ENCODE results near the gene RFTN1.

The RFTN1 gene

DNA sequence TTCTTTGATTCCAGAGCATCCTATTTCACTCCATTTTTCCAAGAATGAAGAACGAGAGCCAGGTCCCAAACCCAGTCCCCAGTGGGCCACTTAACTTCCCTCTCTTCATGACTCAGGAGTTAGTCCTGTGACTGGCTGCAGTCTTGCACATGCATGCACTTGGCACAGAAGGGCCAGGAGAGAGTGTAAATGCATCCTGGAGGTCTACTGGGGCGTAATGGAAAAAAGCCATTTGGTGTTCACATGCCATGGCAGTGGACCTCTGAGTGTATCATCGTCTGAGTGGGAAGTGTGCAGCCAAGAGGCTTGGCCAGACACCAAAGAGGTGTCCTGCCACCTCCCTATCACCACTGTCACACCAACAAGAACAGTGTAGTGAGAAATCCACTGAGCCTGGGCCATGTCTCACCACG is 15.1 kb upstream of the RFTN1 start:
- DNase-seq = no peak

- DNase-seq = no peak
Observed at GRCh38 chr3:16528106-16528505, 14.6 kb upstream of the RFTN1 start.

DNA sequence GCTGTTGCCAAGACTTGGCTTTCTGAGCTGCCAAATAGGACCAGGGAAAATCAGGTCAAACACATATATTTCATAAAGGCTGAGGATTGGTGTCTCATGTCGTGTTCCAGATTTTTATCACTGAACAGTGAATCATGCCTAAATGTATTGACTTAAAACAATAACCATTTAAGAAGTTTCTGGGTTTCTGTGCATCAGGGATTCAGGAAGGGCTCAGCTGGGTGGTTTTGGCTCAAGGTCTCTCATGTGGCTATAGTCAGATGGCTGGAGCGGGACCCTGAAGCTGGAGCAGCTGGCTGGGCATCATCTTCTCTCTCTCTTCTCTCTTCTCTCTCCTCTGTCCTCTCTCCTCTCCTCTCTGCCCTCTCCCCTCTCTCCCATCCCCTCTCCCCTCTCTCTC is 10.7 kb upstream of the RFTN1 start:
- no peak for DNase-seq

- no peak for DNase-seq
Observed at GRCh38 chr3:16523778-16524177, 10.3 kb upstream of the RFTN1 start.

- no peak for DNase-seq
Observed at GRCh38 chr3:16522834-16523233, 9.3 kb upstream of the RFTN1 start.

DNA sequence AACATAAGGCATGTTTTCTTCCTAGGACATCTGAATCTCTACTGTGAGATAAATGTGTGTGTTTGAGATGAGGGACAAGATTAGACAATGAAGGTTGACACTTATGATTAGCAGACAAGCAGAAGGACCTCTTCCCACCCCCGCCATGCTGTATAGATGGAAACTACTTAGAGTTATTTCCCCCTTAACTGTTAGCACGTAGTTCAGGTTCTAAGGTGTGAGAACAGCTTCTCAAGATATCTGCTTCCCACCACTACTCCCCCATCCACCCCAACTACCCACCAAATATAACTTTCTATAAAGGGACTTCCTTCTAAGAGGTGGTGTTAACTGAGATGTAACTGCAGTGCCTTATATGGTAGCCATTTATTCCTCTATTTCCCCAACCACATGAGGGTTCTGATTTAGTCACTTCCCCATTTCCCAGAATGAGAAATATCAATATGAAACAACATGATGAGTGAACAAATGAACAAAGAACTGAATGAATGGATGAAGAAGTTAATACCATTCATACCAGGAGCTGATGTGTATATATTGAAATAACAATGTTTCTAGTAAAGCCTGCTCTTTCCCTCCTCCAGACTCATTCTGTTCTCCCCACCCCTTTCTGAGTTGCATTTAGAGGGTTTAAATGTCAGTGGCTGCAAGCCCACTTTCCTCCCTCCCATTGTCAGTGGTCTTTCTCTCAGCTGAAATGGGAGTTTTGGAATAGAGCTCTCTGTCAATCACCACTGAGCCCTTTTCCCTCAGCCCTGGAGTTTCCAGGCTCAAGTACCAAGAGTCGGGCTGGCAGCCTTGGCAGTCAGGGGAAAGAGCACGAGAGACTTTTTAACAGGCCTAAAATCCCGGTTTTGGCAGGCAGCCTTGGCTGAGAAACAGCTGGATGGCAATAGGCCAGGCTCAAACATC is 7.7 kb upstream of the RFTN1 start:
- no peak for DNase-seq

DNA sequence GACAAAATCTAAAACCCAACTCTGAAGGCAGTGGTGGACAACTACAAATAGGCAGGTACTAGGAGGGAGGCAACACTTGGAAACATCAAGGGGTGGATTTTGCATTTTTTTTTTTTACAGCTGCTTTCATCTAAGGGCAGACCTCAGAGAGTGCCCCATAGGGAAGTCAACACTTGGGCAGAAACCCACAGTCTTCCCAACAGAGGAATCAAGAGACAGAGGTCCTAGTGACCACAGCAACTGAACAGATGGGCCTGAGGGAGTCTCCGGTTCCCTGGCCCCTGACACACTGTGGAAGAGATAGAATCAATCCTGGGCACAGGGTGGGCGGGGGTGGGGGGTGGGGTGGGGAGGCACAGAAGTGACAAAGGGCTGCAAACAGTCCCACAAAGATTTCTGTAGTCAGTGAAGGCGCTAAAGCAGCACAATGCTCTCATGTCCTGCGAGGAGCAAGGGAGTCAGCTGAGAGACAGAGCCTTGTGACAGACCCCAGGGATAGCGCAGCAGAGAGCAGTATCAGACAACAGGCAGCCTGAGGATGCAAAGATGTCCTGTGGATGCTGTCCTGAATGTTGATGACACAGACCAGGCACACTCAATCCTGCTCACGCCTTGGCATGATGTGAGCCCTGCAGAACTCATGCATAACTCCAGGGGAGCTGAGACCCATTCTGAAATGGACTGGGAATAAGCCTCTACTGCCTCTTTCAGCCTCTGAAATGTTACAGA is 6.9 kb upstream of the RFTN1 start:
- no peak for DNase-seq

DNA sequence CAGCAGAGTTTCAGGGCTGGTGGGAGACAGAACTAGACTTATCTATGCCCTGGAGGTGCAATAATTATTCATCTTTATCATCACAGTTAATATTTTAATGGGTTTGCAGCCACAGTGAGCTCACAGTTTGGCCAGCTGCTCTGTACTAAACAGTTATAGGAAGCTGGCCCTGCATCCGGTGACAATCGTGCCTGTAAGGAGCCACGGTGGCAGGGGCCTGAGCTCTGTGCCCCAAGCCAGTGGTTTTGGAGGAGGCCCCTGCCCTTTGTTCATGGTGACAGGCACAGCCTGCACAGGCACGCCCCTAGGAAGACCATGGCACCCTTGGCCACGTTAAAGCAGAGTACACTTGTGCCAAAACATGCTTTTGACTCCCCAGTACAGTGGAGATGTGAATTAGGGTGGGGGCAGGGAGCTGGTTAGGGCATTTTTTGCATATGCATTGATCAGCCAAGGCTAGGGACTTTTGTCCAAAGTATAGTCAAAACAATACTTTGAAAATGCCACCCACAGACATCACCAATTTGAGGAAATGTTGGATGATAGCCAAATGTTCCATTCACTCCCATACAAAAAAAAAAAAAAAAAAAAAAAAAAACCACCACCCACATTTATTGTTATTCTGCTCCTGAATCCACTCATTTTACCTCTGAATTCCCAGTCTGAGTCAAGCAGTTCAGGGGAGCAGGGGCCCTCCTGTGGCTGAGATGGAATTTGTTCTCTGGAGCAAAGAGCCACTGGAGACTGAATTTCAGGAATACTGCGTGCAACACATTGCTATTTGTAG is 3.4 kb upstream of the RFTN1 start:
- no peak for DNase-seq

DNA sequence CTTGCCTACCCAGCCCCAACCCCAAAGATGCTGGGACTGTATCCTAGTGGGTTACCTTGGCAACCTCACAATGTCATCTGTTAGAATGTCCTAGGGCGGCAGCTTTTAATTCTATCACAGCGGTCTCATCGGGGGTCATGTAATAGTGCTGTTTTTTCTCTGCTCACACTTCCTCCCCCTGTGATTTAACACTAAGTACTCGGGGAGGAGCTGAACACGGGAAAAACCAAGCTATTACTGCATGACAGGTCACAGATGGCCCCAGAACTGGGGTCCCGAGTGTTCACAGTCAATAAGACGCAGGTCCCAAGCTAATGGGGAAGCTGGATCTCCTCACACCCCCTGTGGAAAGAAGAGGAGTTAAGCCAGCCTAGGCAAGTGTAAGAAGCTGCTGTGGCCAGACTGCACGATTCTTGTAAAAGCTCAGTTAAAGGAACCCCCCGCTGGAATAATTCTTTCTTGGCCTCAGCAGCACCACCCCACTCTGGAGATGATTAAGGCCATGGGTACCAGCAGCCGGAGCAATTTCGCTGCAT is 2.5 kb upstream of the RFTN1 start:
- DNase-seq = no peak

GRCh38 chr3:16514755-16515353 is 1.4 kb upstream of the RFTN1 start:
- DNase-seq = no peak

DNA sequence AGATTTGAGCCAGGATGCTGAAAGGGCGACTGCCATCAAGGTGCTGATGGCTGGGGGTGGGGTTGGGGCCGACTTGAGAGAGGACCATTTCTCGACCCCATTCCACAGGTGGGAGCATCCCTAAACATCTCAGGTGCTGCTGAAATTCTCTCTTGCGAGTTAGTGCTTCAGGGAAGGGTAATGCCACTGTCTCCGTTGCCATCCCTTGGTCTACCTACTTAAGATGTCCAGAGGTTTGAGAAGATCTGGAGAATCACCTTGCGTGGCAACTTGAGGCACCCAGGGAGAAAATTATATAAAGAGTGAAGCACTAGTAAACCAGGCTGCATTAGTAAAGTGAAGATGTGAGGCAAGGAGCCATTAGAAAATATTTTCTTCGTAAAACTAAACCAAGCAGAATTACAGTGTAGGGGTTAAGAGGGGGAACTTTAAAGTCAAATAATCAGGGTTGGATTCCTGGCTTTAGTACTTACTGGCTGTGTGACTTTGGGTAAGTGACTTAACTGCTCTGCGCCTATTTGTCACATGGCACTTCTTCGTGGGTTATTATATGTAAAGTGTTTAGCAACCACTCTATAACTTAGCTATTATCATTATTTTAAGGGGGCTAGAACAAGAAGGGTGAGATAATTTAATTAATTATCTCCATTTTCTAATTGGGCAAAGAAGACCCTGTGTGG is 662 bp upstream of the RFTN1 start:
- DNase-seq = no peak

- peak; percentile 38 for DNase-seq
Observed at GRCh38 chr3:16512435-16513140, 911 bp downstream of the RFTN1 start.

- DNase-seq = peak; percentile 75
Observed at GRCh38 chr3:16511681-16512434, 1.6 kb downstream of the RFTN1 start.

- no peak for DNase-seq
Observed at GRCh38 chr3:16510620-16511319, 2.7 kb downstream of the RFTN1 start.

GRCh38 chr3:16509721-16510619 is 3.5 kb downstream of the RFTN1 start:
- no peak for DNase-seq

GRCh38 chr3:16508591-16508995 is 4.9 kb downstream of the RFTN1 start:
- DNase-seq = no peak

GRCh38 chr3:16508243-16508578 is 5.3 kb downstream of the RFTN1 start:
- no peak for DNase-seq

- DNase-seq = no peak
Observed at GRCh38 chr3:16507578-16508242, 5.8 kb downstream of the RFTN1 start.

Data from effector CD4-positive, alpha-beta T cell (primary cell).